ENCODE results near the gene TRPC3. TPM values are rescaled to one million over a fixed set of nuclear protein-coding genes. Genes with fewer than 3 reads are reported as not detected.

The TRPC3 gene
- total and polyA plus RNA-seq, 2 of the 8 experiments (the other 6 are each of a cell fraction or from before 2014, with no cell fraction given): 0.37 to 0.41 TPM

GRCh38 chr4:121953860-121954259, 2.0 kb upstream of the TRPC3 start (continued):
- TF ChIP-seq ATF2 (IDR thresholded peaks at IDR 0.05; ENCODE audit: low read length) (no peak), FOSL1 (IDR thresholded peaks at IDR 0.05; ENCODE audit: insufficient read depth, low read depth, low read length) (no peak), ZNF274 (IDR thresholded peaks at IDR 0.05; ENCODE audit: borderline replicate concordance, extremely low read depth, low read length) (no peak), YY1 (IDR thresholded peaks at IDR 0.05; ENCODE audit: low read depth, low read length) (no peak), KDM4A (IDR thresholded peaks at IDR 0.05; ENCODE audit: low read depth, low read length, severe bottlenecking) (no peak), BACH1 (IDR thresholded peaks at IDR 0.05; ENCODE audit: low read length) (no peak), CBX5 (IDR thresholded peaks at IDR 0.05; ENCODE audit: low read depth, low read length) (no peak), RBBP5 (IDR thresholded peaks at IDR 0.05; ENCODE audit: borderline replicate concordance, low read depth, low read length) (no peak), PHF8 (conservative IDR thresholded peaks at IDR 0.05; ENCODE audit: low read depth, low read length) (no peak)
- TF ChIP-seq, protein P1, sequence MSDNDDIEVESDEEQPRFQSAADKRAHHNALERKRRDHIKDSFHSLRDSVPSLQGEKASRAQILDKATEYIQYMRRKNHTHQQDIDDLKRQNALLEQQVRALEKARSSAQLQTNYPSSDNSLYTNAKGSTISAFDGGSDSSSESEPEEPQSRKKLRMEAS (IDR thresholded peaks at IDR 0.05): no peak
